HG03159 (cell line): ENCODE measurements around the gene CASS4.

ENCODE experiments used
- ATAC-seq: cut with Tn5 transposase; IDR thresholded peaks from one replicate; pipeline ENCODE4 v1.9.1; 2021; ENCODE audit warnings: mild to moderate bottlenecking, moderate library complexity; ENCODE audit not compliant: unreplicated experiment

Gene CASS4

GRCh38 chr20:56501116-56501515 lies 89.1 kb downstream of the CASS4 start:
- ATAC-seq: no peak

GRCh38 chr20:56503916-56504315 lies 91.9 kb downstream of the CASS4 start:
- ATAC-seq: no peak

GRCh38 chr20:56504373-56505005 lies 92.4 kb downstream of the CASS4 start:
- no peak for ATAC-seq

- no peak for ATAC-seq
Measured at GRCh38 chr20:56506103-56506502, 94.0 kb downstream of the CASS4 start.
